Activated CD4-positive, alpha-beta T cell treated with anti-CD3 and anti-CD28 coated beads for 24 hours (primary cell): ENCODE measurements around the gene C1GALT1C1L.
A peak's percentile ranks its signal among the peaks of the same experiment; 100 is the strongest.
"Not testable (repeated sequence)": the region's sequence is repeated elsewhere in the genome, so short reads cannot be mapped to it uniquely, and the experiment has no call there.

Experiments used
- DNase-seq, 2 donors: peaks; one replicate each; pipeline ENCODE4 v3.0.0-alpha.2; 2020; ENCODE audit warnings: low read depth in 2 of 2

Gene C1GALT1C1L

DNA sequence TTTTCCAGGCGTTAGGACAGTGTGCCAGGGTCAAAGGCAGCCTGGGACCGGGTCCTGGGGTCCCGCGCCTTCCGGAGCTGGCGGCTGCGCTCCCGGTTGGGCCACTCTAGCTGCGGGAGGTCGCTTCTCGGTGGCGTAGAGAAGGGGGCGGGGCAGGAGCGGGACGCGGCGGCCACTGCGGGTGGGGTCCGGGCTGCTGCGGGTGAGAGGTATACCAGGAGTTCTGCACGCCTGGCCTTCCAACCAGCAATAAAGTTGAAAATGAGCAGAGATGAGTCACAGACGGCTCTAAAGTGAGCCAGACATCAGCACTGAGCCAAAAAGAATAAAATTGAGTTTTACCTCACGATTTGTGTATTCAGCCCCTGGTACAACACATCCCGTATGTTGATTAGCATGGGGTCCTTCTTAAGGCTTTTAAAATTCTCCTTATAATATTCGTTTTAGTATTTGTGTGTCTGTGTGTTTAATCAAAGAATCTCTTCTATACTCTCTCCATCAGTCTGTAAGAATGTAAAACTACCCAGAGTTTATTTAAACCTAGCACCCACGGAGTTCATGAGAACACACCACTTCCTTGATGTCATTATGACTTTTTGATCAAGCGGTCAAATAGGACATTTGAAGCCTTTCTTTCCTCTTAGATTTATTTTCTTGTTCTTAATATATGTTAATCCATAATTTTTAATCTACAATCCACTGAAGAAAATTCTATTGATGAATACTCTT is at the start of gene C1GALT1C1L:
TSS of gene C1GALT1C1L (minus strand) at position 108 of the 729 bp plus-strand sequence. CDS start at position 1, 107 bp downstream.
- DNase-seq: peak in 1 of 2 donors; percentile 32

DNA sequence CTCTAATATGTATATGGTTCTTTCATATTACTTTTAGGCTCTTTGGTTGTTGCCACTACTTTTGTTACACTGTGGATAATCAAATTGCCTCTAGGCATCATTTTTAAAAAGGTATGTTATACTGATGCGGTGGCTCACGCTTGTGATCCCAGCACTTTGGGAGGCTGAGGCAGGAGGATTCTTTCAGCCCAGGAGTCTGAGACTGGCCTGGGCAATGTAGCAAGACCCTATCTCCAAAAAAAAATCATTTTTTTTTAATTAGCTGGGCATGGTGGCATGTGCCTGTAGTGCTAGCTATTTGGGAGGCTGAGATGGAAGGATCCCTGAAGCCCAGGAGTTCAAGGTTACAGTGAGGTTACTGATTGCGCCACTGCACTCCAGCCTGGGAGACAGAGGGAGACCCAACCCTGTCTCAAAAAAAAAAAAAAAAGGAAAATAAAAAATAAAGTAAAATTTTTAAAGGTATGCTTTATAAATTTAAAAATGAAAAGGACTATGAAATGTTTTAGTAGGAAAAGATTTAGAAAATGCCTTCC is 49.5 kb upstream of the C1GALT1C1L start:
- no peak for DNase-seq

DNA sequence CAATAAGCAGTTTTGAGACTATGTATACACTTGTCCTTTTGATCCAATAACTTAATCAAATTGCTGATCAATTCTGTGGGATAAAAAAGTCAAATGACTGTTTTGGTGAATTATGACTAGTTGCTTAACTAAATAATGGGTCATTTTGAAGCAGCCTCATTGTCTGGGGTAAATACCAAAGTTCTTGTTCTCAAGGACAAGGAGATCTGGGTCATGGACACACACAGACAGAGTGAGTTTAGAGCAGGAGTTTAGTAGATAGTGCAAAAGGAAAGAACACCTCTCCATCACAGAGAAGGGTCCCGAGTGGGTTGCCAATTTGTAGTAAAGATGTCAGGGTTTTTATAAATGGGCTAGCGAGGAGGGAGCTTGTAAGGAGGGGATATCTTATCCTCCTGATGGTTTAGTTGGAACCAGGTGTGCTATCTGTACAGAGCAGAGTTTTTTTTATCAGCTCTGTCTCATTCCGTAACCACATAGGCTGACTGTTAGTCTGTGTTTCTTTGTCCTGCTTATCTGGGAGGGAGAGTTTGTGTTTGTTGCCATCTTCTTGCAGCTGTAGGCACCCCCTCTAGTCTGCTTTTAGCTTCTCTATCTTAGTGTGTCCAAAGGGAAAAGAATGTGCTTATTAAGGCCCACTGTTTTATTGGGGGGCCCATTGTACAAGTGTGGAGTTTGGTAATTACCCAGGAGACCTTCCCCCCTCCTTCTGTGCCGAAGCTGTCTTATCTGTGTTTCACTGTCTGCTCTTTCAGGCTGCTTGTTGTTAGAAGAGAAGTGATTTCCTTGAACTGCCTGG is 48.7 kb upstream of the C1GALT1C1L start:
- no peak for DNase-seq

DNA sequence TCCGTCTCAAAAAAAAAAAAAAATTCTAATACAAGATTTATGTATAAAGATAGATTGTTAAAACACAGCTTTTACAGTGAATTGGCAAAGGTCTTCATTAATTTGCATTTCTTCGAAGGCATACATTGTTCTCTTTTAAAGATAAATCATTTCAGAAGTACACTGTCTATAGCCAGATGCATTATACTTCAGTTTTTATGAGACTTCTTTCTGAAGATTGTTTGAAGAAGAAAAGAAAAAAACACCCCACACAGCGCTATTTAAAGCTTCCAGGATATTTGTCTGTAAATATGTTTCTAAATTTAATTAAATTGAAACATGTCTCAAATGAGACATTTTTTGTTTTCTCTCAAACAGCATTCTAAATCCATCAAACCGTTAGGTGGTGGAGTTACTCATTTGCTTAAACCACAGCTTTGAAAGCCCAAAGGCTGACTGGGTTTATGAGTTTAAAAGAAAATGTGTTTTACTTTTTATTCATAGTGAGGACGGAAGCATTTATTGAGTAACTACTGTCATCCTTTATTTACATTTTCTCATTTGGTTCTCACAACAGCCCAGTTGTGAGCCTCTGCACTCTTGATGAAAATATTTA is 42.4 kb upstream of the C1GALT1C1L start:
- no peak for DNase-seq

DNA sequence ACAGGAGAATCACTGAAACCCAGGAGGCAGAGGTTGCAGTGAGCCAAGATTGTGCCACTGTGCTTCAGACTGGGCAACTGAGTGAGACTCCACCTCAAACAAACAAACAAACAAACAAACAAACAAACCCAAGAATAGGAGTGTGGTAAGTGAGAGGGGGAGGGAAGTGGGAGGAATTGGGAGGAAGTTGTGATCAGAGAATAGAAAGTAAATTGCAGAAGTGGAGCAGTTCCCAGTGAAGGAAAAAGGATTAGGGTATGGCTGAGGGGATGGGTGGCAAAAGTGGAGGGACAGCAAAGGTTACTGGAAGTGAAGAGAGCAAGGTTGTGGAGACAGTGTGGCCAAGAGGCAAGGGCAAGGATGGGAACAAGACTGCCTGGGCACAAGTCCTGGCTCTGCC is 41.1 kb upstream of the C1GALT1C1L start:
- DNase-seq: no peak

DNA sequence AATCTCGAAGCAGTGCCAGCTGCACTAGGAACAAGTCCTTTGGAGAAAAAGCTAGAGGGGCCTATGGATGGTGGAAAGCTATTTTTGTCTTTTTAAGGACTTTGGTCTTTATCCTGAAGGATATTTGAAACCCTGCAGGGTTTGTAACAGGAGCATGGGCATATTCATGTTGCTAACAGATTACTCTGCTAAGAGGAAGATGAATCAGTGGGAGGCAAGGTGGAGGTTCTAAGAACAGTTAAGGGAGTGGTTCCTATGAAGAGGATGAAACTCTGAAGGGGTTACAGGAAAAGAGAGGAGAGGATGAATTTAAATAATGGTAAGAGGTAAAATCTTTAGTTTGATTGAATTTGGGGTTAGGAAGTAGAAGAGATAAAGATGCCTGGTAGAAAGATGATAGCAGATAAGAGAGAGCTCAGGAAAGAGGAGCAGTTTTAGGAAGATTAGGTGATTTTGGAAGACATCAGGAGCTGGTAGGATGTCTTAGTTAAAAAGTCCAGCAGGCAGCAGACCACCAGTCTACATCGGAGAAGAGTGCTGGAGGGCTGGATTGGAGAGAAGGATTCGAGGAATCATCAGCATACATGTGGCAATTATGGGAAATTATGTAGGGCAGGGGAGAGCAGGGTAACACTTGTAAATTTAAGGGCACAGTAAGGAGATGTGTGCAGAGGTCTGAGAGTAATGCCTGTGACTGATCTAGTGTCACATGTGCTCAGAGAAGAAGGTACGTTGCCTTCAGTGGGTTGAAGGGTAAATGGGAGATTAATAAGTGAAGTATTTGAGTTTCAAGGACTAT is 39.3 kb upstream of the C1GALT1C1L start:
- no peak for DNase-seq

DNA sequence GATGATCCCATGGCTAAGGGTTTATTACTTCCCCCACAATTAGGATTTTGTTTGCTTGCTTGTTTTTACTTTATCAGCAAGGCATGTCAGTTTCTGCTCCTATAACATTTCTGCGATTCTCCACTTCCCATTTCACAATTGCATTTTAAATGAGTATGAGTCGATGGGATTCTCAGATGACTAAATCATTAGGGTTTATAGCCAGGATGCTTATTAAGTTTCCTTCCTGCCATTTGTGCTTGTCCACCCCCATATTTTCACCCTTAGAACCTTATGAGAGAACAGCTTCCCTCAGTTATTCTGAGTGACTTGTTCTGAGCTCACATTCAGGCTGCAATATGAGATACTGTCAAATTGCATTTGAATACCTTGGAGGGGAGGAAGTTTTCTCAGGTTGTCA is 37.9 kb upstream of the C1GALT1C1L start:
- DNase-seq: no peak

DNA sequence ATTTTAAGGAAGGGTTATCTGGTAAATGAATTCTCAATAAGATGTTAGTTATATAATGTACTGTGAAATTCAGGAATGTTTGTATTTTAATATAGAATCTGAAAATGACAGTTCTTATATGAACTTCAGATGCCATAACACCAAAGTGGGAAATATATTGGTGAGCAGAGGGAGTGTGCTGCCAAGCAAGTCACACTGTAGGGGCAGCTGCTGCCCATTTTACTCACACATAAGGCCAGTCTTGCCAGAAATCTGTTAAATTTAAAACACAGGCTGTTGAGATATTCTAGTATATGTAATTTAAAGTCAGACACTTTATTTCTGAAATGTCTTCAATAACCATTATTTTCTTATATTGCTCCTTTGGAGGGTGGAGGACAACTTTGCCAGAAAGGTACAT is 34.6 kb upstream of the C1GALT1C1L start:
- no peak for DNase-seq

DNA sequence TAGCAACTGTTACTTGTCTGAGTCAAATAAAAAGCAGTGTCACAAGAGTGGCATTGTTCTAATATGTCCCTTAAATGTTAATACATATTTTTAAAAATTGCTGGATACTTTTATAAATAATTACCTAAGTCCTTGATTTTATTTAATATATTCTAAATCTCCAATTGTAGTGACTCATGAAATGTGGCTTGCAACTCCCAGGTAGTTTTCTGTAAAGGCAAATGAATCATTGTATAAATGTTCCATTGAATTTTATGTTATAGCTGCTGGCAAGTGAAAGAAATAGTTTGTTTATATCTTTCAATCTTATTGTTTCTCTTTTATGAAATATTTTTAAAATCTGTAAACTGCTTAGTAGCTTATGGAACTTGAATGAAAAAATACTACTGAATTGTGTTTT is 32.7 kb upstream of the C1GALT1C1L start:
- no peak for DNase-seq

DNA sequence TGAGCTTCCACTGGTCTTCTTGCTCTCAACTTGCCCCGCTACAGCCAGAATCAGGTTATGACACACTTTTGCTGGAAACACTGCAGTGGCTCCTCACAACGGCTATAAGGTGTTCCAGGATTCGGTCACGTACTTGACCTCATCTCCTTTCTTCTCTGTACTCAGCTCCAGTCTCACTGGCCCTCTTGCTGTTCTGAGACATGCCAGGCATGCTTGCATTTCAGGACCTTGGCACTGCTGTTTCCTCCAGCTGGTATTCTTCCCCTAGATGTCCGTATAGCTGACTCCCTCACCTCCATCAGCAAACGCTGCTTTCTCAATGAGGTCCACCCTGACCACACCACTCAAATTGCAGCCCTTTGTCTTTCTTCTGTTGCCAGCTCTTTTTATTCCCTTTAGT is 31.9 kb upstream of the C1GALT1C1L start:
- DNase-seq: no peak

DNA sequence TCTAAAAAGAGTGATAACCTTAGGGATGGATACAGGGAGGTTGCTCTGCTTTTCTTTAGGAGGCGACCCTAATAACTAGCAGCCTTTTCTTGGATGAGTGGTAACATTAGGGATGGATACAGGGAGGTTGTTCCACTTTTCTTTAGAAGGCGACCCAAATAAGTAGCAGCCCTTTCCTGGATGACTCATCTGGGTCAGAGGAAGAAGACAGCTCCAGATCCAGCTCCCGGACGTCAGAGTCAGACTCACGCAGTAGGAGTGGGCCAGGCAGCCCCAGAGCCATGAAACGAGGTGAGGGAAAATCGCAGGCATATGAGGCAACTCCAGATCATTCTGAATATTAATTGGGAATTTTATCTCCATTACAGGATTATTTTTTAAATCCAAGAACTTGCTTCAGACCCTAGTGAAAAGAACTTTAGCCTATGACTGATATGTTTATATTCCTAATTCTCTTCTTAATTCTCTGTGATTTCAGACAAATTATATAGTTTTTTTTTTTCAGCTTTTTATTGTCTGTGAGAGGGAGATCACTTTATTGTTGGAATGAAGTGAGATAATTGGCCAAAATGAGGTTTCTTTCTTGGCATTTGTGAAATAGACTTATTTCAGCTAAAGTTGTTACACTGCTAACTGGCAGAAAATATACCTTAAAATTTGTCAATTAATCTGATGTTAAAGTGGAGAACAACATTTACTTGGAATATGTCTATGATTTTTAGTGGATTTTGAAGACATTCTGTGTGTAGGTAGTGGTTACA is 31.2 kb upstream of the C1GALT1C1L start:
- DNase-seq: no peak

DNA sequence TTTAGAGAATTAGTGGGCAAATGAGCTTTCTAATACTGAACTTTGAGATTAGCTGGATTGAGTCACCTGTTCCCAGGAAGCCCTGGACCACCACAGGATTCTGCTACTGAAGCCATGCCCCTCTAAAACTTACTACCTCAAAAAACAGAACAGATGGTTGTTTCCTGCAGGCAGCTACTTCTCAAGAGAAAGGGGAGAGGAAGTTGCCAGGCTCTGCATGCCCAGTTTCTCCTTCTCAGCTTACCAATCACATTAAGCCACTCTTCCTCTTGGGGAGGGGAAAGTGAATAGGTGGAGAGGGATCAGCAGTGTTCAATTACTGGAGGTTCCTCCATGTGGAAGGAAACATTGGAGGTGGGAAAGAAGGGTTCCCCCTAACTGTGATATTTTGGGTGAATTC is 24.9 kb upstream of the C1GALT1C1L start:
- no peak for DNase-seq

DNA sequence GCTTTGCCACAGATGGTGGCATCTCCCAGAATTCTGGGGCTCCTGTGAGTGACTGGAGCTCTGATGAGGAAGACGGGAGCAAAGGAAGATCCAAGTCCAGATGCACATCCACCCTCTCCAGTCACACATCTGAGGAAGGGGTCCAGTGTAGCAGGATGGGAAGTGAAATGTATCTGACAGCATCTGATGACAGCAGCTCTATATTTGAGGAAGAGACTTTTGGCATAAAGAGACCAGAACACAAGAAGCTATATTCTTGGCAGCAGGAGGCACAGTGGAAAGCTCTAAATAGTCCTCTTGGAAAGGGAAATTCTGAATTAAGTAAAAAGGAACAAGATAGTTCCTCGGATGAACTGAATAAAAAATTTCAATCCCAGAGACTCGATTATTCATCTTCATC is 23.5 kb upstream of the C1GALT1C1L start:
- DNase-seq: no peak

DNA sequence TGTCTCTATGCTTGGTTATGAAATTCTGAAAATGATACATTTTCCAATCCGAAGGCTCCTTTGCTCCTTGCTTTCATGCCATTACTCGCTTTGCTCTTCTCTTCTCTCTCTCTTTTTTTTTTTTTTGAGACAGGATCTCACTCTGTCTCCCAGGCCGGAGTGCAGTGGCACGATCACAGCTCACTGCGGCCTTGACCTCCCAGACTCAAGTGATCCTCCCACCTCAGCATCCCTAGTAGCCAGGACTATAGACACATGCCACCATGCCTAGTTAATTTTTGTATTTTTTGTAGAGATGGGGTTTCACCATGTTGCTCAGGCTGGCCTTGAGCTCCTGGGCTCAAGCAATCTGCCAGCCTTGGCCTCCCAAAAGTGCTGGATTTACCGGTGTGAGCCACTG is 21.9 kb upstream of the C1GALT1C1L start:
- DNase-seq: not testable (repeated sequence)

DNA sequence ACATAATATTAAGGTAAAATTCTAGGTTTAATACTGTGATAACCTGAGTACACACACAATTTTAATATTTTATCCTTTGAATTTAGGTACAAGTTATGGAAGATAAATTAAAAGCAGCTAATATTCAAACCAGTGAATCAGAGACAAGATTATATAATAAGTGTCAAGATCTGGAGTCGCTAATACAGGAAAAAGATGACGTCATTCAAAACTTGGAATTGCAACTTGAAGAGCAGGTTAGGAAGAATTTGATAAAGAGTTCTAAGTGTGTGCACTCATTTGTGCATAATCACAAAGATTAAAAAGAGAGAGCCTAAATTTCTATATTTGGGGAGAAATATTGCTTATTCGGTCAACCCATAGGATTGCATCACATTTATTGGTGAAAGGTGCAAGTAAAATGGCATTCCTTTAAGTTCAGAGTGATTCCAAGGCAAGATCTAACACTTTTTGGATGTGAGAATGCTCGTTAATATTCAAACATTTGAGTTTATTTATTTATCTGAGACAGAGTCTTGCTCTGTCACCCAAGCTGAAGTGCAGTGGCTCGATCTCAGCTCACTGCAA is 16.3 kb upstream of the C1GALT1C1L start:
- DNase-seq: no peak

DNA sequence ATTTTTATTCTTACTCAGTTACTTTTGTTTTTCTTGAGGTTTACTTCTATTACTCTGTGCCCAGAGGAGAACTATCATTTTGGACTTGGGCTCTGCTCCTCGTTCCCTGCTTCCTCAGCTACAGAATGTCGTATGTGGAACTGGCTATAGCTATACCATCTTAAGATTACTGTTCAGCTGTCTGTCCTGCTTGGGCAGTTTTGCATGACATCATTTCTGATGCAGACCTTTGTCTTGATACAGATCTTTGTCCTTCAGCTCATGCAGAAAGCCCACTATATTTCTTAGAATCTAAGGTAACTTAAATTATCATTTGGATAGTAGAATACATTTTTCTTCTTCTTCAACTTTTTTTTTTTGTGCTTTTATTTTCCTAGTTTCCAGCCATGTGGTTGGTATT is 13.8 kb upstream of the C1GALT1C1L start:
- DNase-seq: no peak

DNA sequence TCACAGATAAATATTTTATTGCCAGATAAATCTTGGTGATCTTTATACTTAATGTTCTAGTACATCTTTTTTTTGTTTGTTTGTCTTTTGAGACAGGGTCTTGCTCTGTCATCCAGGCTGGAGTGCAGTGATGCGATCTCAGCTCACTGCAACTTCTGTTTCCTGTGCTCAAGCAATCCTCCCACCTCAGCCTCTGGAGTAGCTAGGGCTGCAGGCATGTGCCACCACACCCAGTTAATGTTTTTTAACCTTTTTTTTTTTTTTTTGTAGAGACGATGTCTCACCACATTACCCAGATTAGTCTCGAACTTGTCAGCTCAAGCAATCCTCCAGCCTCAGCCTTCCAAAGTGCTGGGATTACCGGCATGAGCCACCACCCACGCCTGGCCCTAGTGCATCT is 9.1 kb upstream of the C1GALT1C1L start:
- no peak for DNase-seq

DNA sequence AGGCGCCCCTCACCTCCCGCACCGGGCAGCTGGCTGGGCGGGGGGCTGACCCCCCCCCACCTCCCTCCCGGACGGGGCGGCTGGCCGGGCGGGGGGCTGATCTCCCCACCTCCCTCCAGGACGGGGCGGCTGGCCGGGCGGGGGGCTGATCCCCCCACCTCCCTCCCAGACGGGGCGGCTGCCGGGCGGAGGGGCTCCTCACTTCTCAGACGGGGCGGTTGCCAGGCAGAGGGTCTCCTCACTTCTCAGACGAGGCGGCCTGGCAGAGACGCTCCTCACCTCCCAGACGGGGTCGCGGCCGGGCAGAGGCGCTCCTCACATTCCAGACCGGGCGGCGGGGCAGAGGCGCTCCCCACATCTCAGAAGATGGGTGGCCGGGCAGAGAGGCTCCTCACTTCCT is 1.6 kb upstream of the C1GALT1C1L start:
- not testable (repeated sequence) for DNase-seq

DNA sequence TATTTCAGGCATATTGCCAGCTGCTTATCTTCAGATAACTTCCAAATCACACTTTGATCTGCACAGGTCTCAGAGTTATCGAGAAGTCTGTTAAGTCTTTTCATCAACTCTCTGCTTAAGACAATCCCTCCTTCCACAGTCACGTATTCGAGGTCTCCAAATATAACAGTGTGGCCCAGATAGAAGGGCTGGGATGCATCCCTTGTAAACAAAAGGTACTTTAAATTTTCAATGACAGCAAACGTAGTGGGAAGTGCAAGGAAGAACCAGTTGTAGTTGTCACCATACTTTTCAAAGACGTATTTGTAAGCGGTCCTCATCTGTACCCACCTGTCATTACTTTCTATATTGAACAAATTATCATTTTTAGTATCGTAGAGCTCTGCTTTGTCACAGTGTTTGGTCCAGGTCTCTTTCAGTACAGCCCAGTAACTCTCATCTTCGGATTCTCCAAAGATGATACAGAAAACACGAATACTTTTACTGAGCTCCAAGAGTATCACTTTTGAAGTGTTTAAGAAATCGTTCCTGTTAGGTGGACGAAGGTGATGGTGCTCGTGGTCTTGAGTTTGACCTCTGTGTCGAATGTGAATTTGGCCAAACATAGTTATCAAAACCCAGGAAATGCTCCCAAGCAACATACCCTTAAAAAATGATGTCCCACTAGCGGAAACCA is 445 bp downstream of the C1GALT1C1L start:
- no peak for DNase-seq

DNA sequence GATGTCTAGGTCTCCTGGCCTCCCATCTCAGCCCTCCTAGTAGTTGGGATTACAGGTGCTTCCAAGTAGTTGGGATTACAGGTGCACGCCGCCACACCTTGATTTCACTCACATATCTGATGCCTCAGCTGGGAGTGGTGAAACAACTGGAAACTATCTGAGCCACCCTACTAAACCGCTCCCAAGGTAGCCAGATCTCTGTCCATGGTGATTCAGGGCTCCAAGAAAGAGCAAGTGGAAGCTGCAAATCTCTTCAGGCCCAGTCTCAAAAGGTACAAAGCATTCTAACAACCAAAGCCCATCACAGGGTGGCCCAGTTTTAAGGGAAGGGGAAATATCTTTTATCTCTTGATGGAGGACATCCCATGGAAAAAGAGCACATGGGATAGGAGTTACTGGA is 19.0 kb downstream of the C1GALT1C1L start:
- no peak for DNase-seq
